Activated CD8-positive, alpha-beta T cell treated with anti-CD3 and anti-CD28 coated beads for 36 hours (primary cell): ENCODE measurements around the gene BMP10. TPM values are rescaled to one million over a fixed set of nuclear protein-coding genes. Genes with fewer than 3 reads are reported as not detected.
"Not testable (repeated sequence)": the region's sequence is repeated elsewhere in the genome, so short reads cannot be mapped to it uniquely, and the experiment has no call there.

ENCODE experiments used
- ATAC-seq: fragments of 200-7000 bp; cut with Tn5 transposase; one replicate; pipeline ENCODE4 v1.10.0; 2021; ENCODE audit warnings: mild to moderate bottlenecking, moderate library complexity
- CTCF ChIA-PET: fragments of 350-600 bp; sonication (Branson Sonifier 250); formaldehyde crosslinking; loops from one replicate; lab custom pipeline; 2021; ENCODE audit warnings: antibody characterized with exemption; lab: Charles Lee
- POLR2A ChIA-PET: fragments of 350-600 bp; sonication (Branson Sonifier 250); formaldehyde crosslinking; loops from one replicate; lab custom pipeline; 2021; ENCODE audit warnings: antibody characterized with exemption; lab: Charles Lee
- DNase-seq: peaks from one replicate; pipeline ENCODE4 v3.0.0-alpha.2; 2020
- H3K27ac Mint-ChIP-seq: one replicate; pipeline ENCODE4 v1.8.0; 2021; ENCODE audit warnings: mild to moderate bottlenecking, mixed read lengths
- H3K27me3 Mint-ChIP-seq: one replicate; pipeline ENCODE4 v1.8.0; 2021; ENCODE audit warnings: mixed read lengths
- H3K36me3 Mint-ChIP-seq: one replicate; pipeline ENCODE4 v1.8.0; 2021; ENCODE audit warnings: low read depth, mixed read lengths
- H3K4me1 Mint-ChIP-seq: one replicate; pipeline ENCODE4 v1.8.0; 2021; ENCODE audit warnings: low read depth, mixed read lengths
- H3K4me3 Mint-ChIP-seq: one replicate; pipeline ENCODE4 v1.8.0; 2021; ENCODE audit warnings: mild to moderate bottlenecking, moderate library complexity, mixed read lengths
- H3K9me3 Mint-ChIP-seq: one replicate; pipeline ENCODE4 v1.8.0; 2021; ENCODE audit warnings: mixed read lengths
- intact Hi-C: fragments of 100-400 bp; cut with micrococcal nuclease; formaldehyde crosslinking; loops from one replicate; pipeline ENCODE4 v1.10.0; 2022
- total RNA-seq, 2 experiments: library from RNA; stranded (reverse); gene quantifications; one replicate each; pipeline ENCODE4 v1.2.3, GENCODE V29; 2021
- TF ChIP-seq, protein P1 (sequence below): fragments of 200-600 bp; IDR thresholded peaks from one replicate; pipeline ENCODE4 v1.8.0; 2022; ENCODE audit warnings: antibody characterized with exemption, mild to moderate bottlenecking

BMP10 gene
- total RNA-seq, 2 experiments from 2014 or later, result not detected

DNA sequence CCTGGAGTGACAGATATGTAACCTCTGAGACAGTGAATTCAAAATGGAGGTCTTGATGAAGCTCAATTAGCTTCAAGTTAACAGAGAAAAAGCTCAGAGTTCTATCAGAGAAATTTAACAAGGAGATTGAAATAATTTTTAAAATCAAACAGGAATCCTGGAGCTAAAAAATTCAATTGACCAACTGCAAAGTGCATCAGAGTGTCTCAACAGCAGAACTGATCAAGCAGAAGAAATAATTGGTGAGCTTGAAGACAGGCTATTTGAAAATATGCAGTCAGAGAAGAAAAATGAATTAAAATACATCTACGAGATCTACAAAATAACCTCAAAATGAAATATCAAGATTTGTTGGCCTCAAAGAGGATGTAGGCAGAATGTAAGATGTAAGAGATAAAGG is 30.4 kb upstream of the BMP10 start:
- H3K4me1 Mint-ChIP-seq, result peaks cover under 1% of the 10 kb centered on the region
- ATAC-seq (no peak), DNase-seq (no peak)
- H3K27ac Mint-ChIP-seq, result no peak overlapping the region
- H3K36me3 Mint-ChIP-seq, result no peaks in the 10 kb centered on the region
- no peaks in the 10 kb centered on the region for H3K27me3 Mint-ChIP-seq
- no peak overlapping the region for H3K4me3 Mint-ChIP-seq
- POLR2A ChIA-PET, result no interaction called here
- CTCF ChIA-PET, result interaction anchor here (0.7 to 2.2 kb wide), 8 partner anchors 9 to 191 kb away, joined by 3 to 7 read pairs (median 3); no protein-coding TSS in a partner anchor
- intact Hi-C loops, result no loop called here
- H3K9me3 Mint-ChIP-seq, result peaks cover 10% of the 10 kb centered on the region
- TF ChIP-seq, protein P1, sequence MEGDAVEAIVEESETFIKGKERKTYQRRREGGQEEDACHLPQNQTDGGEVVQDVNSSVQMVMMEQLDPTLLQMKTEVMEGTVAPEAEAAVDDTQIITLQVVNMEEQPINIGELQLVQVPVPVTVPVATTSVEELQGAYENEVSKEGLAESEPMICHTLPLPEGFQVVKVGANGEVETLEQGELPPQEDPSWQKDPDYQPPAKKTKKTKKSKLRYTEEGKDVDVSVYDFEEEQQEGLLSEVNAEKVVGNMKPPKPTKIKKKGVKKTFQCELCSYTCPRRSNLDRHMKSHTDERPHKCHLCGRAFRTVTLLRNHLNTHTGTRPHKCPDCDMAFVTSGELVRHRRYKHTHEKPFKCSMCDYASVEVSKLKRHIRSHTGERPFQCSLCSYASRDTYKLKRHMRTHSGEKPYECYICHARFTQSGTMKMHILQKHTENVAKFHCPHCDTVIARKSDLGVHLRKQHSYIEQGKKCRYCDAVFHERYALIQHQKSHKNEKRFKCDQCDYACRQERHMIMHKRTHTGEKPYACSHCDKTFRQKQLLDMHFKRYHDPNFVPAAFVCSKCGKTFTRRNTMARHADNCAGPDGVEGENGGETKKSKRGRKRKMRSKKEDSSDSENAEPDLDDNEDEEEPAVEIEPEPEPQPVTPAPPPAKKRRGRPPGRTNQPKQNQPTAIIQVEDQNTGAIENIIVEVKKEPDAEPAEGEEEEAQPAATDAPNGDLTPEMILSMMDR, result no peak

DNA sequence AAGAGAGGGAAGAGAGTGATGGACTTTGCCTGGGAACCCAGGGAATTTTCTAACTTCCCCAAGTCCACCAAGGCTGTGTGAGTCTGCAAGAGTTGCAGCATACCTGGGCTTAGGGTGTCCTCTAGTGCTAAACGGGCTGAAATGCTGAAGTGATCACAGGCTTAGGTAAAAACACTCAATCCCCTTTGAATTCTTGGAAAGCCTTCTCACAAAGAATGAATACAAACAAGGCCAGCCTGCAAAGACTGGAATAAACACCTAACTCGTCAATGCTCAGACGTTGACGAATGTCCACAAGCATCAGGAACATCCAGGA is 30.0 kb upstream of the BMP10 start:
- TF ChIP-seq, protein P1, result no peak
- ATAC-seq (no peak), DNase-seq (no peak)
- intact Hi-C loops, result no loop called here
- Mint-ChIP-seq H3K4me3 (no peak overlapping the region), H3K9me3 (peaks cover 10% of the 10 kb centered on the region), H3K27me3 (no peaks in the 10 kb centered on the region), H3K4me1 (no peaks in the 10 kb centered on the region), H3K27ac (no peak overlapping the region), H3K36me3 (no peaks in the 10 kb centered on the region)
- ChIA-PET POLR2A (no interaction called here), CTCF (interaction anchor here (0.7 to 2.2 kb wide), 6 partner anchors 9 to 190 kb away, joined by 3 to 7 read pairs (median 4); no protein-coding TSS in a partner anchor)

- Mint-ChIP-seq H3K9me3 (peaks cover 10% of the 10 kb centered on the region), H3K4me3 (no peak overlapping the region), H3K27me3 (no peaks in the 10 kb centered on the region), H3K27ac (no peak overlapping the region), H3K36me3 (no peaks in the 10 kb centered on the region), H3K4me1 (no peaks in the 10 kb centered on the region)
- intact Hi-C loops, result no loop called here
- ATAC-seq (no peak), DNase-seq (no peak)
- ChIA-PET POLR2A (interaction anchor here (1.7 kb wide), 1 partner anchor 52 kb away, joined by 4 read pairs; no protein-coding TSS in a partner anchor), CTCF (interaction anchor here (0.7 to 2.2 kb wide), 4 partner anchors 10 to 190 kb away, joined by 3 to 7 read pairs (median 5); no protein-coding TSS in a partner anchor)
- TF ChIP-seq, protein P1, result no peak
These were observed 29.4 kb upstream of the BMP10 start for GRCh38 chr2:68900496-68901198.

GRCh38 chr2:68895981-68896380 is 24.8 kb upstream of the BMP10 start:
- not testable (repeated sequence) for H3K36me3 Mint-ChIP-seq

GRCh38 chr2:68889500-68889899 is 18.3 kb upstream of the BMP10 start:
- intact Hi-C loops, result no loop called here
- Mint-ChIP-seq H3K4me3 (no peak overlapping the region), H3K9me3 (no peaks in the 10 kb centered on the region), H3K27ac (no peak overlapping the region), H3K4me1 (no peaks in the 10 kb centered on the region), H3K36me3 (no peaks in the 10 kb centered on the region), H3K27me3 (no peaks in the 10 kb centered on the region)
- ATAC-seq (no peak), DNase-seq (no peak)
- ChIA-PET POLR2A (no interaction called here), CTCF (interaction anchor here (1.1 to 1.3 kb wide), 2 partner anchors 36 to 54 kb away, joined by 3 to 4 read pairs; no protein-coding TSS in a partner anchor)
- TF ChIP-seq, protein P1, result no peak

More at GRCh38 chr2:68895981-68896380, 24.8 kb upstream of the BMP10 start:
- ChIA-PET POLR2A (interaction anchor here (1.7 kb wide), 1 partner anchor 12 kb away, joined by 6 read pairs; no protein-coding TSS in a partner anchor), CTCF (interaction anchor here (1.1 to 1.4 kb wide), 3 partner anchors 12 to 432 kb away, joined by 3 to 4 read pairs (median 4); no protein-coding TSS in a partner anchor)
- H3K27ac Mint-ChIP-seq, H3K9me3 Mint-ChIP-seq, intact Hi-C loops, H3K27me3 Mint-ChIP-seq, DNase-seq, H3K4me1 Mint-ChIP-seq, H3K4me3 Mint-ChIP-seq, ATAC-seq: not testable (repeated sequence)
